Raji (cell line): ENCODE measurements around the gene MYO3B.

ENCODE experiments used
- POLR2A ChIP-seq: IDR thresholded peaks from 2 replicates; pipeline ENCODE4 v1.6.1; 2011; ENCODE audit warnings: low read depth, low read length, control low read depth; ENCODE audit not compliant: insufficient read depth

The MYO3B gene

DNA sequence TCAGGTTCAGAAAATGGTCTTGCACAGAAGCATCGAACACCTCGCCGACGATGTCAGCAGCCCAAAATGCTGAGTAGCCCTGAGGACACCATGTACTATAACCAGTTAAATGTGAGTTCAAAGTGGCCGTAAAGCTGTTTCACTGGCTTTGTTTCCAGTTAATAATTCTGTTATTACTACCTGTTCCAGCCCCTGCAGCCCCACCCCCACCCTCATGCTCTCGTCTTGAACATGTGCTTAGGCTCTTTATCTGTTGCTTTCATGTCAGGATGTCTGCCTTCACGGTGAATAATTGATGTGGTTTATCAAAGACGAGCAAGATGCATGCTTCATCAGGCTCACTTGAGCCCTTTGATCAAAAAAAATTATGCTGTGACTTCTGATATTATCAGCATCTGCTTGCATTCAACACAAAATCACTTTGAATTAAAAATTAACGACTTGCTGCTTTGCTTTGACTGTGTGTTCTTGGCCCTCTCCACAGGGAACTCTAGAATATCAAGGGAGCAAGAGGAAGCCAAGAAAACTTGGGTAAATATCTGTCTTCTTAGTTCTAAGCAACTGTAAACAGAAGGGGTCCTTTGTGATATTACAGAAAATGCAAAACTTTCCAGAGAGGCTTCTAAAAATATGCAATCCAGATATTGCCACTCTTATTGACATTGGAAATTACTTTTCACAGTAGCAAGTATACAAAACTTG lies 473.8 kb downstream of the MYO3B start:
- TF ChIP-seq POLR2A, result no peak

DNA sequence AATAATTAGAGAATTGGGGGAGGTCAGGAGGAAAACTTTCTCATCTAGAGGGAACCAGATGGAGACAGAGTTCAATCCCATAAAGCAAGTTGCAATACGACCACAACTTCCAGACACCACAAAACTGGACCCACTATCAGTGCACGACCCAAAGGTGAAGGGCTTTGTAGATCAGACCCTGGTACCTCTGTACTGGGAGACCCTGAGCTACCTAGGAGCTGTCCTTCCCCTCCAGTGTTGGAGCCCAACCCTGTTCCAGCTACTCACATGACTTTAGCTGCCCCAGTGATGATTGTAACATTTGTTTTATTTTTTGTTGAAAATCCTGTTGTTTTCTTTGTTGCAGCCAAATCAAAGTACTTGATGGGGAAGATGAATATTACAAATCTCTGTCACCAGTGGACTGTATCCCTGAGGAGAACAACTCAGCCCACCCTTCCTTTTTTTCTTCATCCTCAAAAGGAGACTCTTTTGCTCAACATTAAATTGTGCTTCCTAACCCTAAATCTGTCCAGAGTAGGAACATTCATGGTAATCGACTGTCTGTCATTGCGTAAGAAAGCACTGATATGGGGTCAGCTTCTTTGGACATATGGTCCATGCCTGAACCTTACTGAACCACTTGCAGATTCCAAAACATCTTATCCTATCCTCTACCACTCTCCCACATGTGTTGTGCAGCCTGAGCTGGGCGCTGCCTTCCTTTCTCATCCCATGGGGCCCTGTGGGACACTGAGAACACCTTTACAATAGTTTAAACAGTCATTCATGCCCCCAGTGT lies 474.9 kb downstream of the MYO3B start:
- TF ChIP-seq POLR2A, result no peak

DNA sequence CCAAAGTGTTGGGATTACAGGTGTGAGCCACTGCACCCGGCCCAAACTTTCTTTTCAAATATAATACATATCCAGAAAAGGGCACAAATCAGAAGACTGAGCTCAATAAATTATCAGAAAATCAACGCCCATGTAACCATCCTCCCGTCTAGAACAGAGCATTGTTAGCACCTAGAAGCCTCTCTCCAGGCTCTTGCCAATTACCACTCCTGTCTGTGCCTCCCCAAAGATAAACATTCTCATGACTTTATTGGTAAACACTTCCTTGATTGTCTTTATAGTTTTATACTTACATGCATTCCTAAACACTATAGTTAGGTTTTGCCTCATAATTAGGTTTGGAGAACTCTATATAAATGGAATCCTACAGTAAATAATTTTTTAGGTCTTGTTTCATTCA lies 478.7 kb downstream of the MYO3B start:
- TF ChIP-seq POLR2A, result no peak

DNA sequence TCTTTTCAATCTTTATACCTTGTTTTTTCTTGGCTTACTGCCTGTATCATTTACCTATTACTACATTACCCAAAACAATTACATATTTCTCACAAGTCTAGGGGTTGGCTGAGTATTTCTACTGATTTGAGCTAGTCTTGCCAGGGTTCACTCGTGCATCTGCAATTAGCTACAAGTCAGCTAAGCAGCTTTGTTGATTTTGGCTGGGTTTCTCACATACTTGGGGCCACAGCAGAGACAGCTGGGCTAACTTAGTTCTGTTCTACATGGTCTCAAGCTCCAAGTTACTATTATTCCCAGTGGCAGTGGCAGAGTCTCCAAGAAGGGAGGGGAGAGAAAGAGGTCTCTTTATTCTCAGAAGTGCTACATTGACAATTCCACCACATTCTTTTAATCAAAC lies 482.5 kb downstream of the MYO3B start:
- no peak for TF ChIP-seq POLR2A

DNA sequence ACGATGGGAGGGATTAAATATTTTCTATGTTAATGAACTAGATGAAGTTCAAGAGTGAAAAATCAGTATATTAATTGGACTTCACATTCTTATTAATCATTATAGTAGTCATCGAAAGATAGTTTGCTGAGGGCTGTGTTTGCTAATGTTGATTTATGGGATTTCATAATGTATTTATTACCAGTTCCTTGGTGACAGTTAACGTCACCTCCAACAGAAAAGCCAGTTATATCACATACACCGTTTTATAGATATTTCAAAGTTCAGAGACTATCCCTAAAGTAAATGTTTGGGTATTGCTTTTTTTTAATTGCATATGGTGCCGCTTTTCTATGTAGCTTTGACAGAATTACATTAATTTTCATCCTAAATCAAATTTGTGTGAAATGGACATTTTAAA lies 487.8 kb downstream of the MYO3B start:
- no peak for TF ChIP-seq POLR2A

DNA sequence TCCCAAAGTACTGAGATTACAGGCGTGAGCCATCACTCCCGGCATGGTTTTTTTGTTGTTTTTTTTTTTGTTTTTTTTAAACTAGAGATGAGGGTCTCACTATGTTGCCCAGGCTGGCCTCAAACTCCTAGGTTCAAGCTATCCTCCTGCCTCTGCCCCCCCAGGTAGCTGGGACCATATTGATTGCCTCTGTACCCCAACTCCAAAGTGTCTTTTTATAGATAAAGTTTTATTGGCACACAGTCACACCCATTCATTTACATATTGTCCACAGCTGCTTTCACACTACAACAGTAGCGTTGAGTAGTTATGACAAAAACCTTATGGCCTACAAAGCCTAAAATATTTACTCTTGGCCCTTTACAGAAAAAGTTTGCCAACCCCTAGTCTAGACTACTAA lies 492.0 kb downstream of the MYO3B start:
- TF ChIP-seq POLR2A, result no peak

DNA sequence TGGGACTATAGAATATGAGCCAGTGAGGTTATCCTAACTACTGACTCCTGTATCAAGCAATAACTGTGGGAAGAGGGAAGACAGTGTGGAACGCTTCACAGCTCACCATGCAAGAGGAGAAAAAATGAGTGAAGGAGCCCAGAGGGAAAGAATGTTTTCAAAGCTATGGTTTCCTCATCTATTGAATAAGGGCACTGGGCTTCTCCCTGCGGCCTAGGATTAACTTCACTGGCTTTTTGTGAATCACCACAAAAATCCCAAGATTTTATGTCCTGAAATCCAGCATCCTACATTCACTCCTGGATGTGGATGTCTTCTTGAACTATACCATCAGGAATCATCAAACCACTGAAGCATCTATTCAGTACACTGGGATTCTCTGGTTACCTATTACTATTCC lies 492.7 kb downstream of the MYO3B start:
- TF ChIP-seq POLR2A, result no peak

DNA sequence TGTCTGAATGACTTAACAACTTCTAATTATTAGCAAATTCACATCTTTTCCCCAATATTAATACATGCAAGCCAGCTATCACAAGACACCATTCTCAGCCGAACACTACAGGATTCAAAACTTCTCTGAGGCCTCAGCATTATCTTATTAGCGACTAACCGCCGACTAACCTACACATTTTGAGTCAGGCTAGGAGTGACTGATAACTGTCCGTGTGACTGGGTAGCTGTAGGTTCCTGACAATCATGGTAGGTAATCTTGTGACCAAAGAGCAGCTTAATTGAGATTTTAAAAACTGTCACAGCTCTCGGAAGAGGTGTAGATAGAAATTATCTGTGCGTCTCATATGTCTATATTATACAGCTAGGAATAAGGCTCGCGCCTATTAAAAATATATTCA lies 493.1 kb downstream of the MYO3B start:
- TF ChIP-seq POLR2A, result no peak

DNA sequence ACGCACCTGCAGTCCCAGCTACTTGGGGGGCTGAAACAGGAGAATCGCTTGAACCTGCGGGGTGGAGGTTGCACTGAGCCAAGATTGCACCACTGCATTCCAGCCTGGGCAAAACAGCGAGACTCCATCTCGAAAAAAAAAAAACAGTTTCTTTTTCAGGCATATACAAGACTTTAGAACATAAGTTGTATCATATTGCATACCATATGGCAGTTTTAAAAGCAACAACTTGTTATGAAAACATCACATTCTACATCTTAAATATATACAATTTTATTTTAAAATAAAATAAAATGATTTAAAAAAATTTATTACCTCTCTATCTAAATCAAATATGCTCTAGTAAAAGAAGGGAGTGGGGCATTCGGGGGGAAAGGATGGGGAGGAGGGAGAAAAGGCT lies 497.8 kb downstream of the MYO3B start:
- no peak for TF ChIP-seq POLR2A

DNA sequence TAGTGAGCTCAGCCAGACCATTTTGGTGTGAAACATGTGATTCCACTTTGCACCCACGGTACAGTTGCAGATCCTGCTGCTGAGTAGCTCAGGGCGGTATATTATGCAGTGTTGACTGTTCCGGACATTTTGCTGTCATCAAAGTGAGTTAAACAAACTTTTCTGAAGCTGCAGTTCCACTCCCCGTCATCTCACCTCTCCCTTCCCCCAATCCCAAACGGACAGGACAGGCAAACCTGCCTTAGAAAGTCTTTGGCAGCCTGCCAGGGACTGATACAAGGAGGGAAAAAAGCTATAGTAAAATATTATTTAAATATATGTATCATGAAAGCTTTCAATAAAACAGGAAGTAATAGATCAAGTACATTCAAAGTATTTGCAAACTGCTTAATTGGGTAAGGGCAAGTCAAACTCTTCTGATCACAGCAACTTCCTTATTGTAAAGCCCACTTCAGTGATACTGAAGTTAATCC lies 501.7 kb downstream of the MYO3B start:
- no peak for TF ChIP-seq POLR2A

DNA sequence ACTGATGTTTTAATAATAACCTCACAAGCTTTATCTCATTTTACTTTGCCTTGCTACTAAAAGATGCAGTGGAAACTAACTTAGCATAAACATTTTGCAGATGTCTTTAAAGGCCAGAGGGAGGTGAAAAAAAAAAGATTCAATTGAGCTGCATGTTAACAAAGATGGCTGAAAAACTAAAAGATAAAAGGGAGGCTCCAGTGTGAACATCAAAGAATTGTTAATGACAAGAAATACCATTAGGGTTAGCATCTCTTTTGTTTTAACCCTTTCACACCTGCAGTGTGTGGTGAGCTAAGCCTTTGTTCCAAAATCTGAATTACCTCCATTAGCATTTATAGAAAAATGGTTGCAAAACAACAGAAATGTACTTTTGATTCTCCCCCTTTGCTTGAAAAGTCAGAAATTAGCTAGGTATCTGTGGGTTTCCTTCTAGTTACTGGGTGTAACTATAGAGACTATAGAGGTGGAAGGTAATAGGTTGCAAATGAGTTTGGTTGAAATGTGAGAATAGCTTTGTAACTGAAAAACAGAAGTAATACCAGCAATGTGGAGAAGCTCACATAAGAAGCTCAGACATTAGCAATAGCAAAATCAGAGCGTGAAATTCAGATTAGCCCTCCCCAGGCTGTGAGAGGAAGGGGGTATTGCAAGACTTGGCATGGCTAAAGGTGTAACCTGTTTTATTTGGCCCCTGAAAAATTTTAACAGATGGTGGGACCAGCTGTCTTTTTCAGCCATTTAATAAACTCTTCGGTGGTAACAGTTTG lies 502.4 kb downstream of the MYO3B start:
- no peak for TF ChIP-seq POLR2A

DNA sequence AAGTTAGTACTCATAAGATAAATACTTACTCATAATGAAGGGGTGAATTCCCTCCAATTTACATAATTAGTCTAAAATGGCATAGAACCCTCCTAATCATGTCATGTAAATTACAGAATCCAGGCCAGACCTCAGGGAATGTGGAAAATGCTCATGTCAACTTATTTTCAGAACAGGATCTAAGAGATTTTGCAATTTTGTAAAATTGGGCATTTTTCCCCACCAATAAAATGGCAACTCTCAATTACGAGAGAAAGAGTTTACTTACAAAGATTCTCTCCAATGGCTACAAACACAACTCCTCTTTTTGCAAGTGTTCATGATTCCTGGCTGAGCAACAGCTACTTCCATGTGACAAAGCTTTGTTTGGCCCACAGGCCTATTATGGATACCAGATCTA lies 503.4 kb downstream of the MYO3B start:
- TF ChIP-seq POLR2A, result no peak

DNA sequence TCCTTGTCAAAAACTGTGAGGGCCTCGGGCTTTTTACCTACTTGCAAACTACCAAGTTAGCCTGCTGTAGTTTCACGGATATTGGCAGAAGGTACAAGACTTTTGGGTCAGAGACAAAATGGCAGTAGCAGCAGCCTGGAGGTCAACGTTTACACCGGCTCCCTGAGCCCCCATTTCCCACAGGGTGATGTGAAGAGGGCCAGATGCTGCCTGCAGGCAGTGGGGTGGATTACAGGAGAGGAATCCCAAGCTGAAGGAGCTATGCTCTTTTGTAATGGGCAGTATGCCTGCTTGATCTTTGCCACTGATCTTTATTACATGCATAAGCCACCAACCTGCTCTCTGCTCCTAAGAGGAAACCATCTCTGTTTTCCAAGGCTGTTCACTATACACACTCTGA lies 507.6 kb downstream of the MYO3B start:
- no peak for TF ChIP-seq POLR2A

DNA sequence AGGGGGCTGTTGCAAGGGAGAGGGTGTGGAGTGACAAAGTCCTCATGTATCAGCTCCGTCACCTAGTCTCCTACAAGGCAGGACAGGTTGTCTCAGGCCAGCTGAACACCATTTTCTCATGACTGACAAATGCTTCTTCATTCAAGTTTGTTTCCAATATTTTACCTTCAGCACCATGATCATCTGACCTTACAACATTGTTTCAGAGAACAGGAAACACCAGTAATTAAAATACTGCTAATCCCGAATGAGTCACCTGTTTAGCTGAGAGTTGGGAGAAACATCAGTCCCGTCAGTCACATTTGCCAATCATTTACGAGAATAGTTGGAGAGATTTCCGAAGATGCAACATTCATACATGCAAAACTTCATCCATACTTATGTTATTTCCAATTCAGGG lies 511.5 kb downstream of the MYO3B start:
- no peak for TF ChIP-seq POLR2A

DNA sequence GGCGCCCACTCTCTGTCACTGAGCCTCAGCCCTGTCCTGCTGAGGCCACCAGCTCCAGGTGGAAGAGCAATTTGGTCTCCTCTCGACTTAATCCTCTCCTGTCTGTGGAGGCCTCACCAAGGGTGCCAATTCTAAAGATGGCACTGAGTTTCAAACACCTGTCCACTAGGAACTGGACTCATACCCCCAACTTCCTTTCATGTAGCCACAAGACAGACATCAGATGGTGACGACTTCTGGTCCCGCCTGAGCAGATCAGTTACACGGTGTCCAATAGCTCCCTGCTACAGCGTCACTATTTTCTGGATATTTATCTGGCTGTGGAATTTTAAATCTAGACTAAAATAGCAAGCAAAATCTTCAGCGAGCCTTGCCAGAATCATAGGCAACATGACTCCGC lies 512.7 kb downstream of the MYO3B start:
- no peak for TF ChIP-seq POLR2A

DNA sequence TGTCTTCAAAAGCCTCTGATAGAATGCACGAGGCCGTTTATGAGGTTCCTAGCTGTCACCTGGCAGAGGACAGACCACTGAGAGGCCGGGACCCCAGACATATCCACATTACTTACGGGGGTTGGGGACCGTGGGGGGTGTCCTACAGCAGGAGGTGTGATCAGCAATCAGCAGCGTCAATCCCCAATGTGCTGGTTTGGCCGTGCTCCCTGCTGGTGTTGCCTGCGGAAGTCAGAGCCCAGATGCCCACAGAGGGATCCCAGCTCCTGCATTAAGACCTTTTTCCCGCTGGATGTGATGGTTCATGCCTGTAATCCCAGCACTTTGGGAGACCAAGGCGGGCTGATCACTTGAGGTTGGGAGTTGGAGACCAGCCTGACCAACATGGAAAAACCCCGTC lies 516.4 kb downstream of the MYO3B start:
- no peak for TF ChIP-seq POLR2A
